Measurements from ENCODE around the gene ANO7. TPM values are rescaled to one million over a fixed set of nuclear protein-coding genes. Genes with fewer than 3 reads are reported as not detected.

Gene ANO7
- polyA plus RNA-seq, 1 of the 3 experiments (the other 2 are of a cell fraction): 0.81 TPM

GRCh38 chr2:241203218-241204009 lies 14.9 kb downstream of the ANO7 start:
- no peak for DNase-seq
- POLR2A ChIA-PET: no interaction called here
- H3K27ac ChIP-seq (ENCODE audit: low read depth in 2 of 2, low read length in 1 of 2): no peak overlapping the region
- H3K9ac ChIP-seq: no peak overlapping the region
- H2AFZ ChIP-seq (ENCODE audit: low read depth): no peak overlapping the region
- CTCF ChIA-PET: no interaction called here
- TF ChIP-seq, protein P1, sequence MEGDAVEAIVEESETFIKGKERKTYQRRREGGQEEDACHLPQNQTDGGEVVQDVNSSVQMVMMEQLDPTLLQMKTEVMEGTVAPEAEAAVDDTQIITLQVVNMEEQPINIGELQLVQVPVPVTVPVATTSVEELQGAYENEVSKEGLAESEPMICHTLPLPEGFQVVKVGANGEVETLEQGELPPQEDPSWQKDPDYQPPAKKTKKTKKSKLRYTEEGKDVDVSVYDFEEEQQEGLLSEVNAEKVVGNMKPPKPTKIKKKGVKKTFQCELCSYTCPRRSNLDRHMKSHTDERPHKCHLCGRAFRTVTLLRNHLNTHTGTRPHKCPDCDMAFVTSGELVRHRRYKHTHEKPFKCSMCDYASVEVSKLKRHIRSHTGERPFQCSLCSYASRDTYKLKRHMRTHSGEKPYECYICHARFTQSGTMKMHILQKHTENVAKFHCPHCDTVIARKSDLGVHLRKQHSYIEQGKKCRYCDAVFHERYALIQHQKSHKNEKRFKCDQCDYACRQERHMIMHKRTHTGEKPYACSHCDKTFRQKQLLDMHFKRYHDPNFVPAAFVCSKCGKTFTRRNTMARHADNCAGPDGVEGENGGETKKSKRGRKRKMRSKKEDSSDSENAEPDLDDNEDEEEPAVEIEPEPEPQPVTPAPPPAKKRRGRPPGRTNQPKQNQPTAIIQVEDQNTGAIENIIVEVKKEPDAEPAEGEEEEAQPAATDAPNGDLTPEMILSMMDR (IDR thresholded peaks at IDR 0.05): no peak
- TF ChIP-seq, protein P2, sequence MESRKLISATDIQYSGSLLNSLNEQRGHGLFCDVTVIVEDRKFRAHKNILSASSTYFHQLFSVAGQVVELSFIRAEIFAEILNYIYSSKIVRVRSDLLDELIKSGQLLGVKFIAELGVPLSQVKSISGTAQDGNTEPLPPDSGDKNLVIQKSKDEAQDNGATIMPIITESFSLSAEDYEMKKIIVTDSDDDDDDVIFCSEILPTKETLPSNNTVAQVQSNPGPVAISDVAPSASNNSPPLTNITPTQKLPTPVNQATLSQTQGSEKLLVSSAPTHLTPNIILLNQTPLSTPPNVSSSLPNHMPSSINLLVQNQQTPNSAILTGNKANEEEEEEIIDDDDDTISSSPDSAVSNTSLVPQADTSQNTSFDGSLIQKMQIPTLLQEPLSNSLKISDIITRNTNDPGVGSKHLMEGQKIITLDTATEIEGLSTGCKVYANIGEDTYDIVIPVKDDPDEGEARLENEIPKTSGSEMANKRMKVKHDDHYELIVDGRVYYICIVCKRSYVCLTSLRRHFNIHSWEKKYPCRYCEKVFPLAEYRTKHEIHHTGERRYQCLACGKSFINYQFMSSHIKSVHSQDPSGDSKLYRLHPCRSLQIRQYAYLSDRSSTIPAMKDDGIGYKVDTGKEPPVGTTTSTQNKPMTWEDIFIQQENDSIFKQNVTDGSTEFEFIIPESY (IDR thresholded peaks at IDR 0.05; ENCODE audit: borderline replicate concordance, low read depth): no peak
- no peak for TF ChIP-seq FOSL2 (IDR thresholded peaks at IDR 0.05; ENCODE audit: borderline replicate concordance, low read depth)
- no peak for TF ChIP-seq SIN3A (IDR thresholded peaks at IDR 0.05; ENCODE audit: borderline replicate concordance, low read depth, low read length)
- TF ChIP-seq TCF12 (IDR thresholded peaks at IDR 0.05): no peak
- TF ChIP-seq RCOR1 (IDR thresholded peaks at IDR 0.05; ENCODE audit: low read length): no peak
- TF ChIP-seq RFX5 (IDR thresholded peaks at IDR 0.05; ENCODE audit: low read length): no peak
- no peak for TF ChIP-seq FOXM1 (IDR thresholded peaks at IDR 0.05; ENCODE audit: low read depth)
- TF ChIP-seq EP300 (IDR thresholded peaks at IDR 0.05; ENCODE audit: borderline replicate concordance in 1 of 2, low read depth in 1 of 2, low read length in 1 of 2): no peak
- TF ChIP-seq TAF1 (IDR thresholded peaks at IDR 0.05; ENCODE audit: borderline replicate concordance, low read depth, low read length): no peak
- TF ChIP-seq MEF2A (IDR thresholded peaks at IDR 0.05; ENCODE audit: borderline replicate concordance, low read depth): no peak
- TF ChIP-seq EZH2phosphoT487 (IDR thresholded peaks at IDR 0.05; ENCODE audit: borderline replicate concordance, low read depth): no peak
- no peaks in the 10 kb centered on the region for H3K9me3 ChIP-seq
- H3K9me2 ChIP-seq: no peaks in the 10 kb centered on the region
- H3K4me1 ChIP-seq (ENCODE audit: control insufficient read depth in 1 of 2, insufficient read depth in 2 of 2, low read depth in 1 of 2, low read length in 1 of 2): peaks cover 0 to 10% of the 10 kb centered on the region in 2 experiments; a peak in 1 of 4 replicates
- WGBS (ENCODE audit: low lambda C conversion rate): 67% methylated on average over 7 of the region's 27 CpGs
- H3K79me2 ChIP-seq (ENCODE audit: insufficient read depth): no peaks in the 10 kb centered on the region
- no peaks in the 10 kb centered on the region for H3K27me3 ChIP-seq (ENCODE audit: insufficient read depth)
- H3K36me3 ChIP-seq (replicated peaks in 1 of 2; ENCODE audit: control insufficient read depth in 1 of 2, insufficient read depth in 2 of 2, low read length in 1 of 2): no peaks in the 10 kb centered on the region
- H3K4me3 ChIP-seq (ENCODE audit: low read depth in 2 of 2, low read length in 1 of 2): no peak overlapping the region
- H3F3A ChIP-seq (replicated peaks; ENCODE audit: insufficient read depth): no peaks in the 10 kb centered on the region
- H3K4me2 ChIP-seq: no peak overlapping the region
- H4K20me1 ChIP-seq (ENCODE audit: insufficient read depth): no peaks in the 10 kb centered on the region

DNA sequence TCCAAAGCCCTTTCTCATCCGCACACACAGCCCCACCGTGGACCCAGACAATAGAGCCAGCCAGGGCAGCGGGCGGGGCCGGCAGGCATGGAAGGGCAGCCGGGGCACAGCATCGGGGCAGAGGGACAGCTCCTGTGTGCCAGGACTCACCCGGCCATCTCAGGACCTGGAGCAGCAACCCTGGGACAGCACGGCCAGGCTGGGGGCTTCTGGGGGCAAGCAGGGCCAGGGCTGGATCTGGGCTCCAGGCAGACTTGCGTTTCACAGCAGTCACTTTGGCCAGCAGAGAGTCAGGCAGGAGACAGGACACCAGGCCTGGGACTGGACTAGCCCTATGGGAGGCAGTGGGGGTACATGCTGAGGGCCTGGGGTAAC lies 15.5 kb downstream of the ANO7 start:
- H3K4me2 ChIP-seq: no peak overlapping the region
- H3K4me1 ChIP-seq (ENCODE audit: control insufficient read depth in 1 of 2, insufficient read depth in 2 of 2, low read depth in 1 of 2, low read length in 1 of 2): peaks cover 0 to 10% of the 10 kb centered on the region in 2 experiments; a peak in 1 of 4 replicates
- H3F3A ChIP-seq (replicated peaks; ENCODE audit: insufficient read depth): no peaks in the 10 kb centered on the region
- no peak overlapping the region for H3K27ac ChIP-seq (ENCODE audit: low read depth in 2 of 2, low read length in 1 of 2)
- H3K9me2 ChIP-seq: no peaks in the 10 kb centered on the region
- H3K36me3 ChIP-seq (replicated peaks in 1 of 2; ENCODE audit: control insufficient read depth in 1 of 2, insufficient read depth in 2 of 2, low read length in 1 of 2): no peaks in the 10 kb centered on the region
- no peak overlapping the region for H3K9ac ChIP-seq
- no peaks in the 10 kb centered on the region for H3K9me3 ChIP-seq
- H3K27me3 ChIP-seq (ENCODE audit: insufficient read depth): no peaks in the 10 kb centered on the region
- ChIA-PET CTCF (no interaction called here), POLR2A (no interaction called here)
- no peaks in the 10 kb centered on the region for H3K79me2 ChIP-seq (ENCODE audit: insufficient read depth)
- no peaks in the 10 kb centered on the region for H4K20me1 ChIP-seq (ENCODE audit: insufficient read depth)
- no peak for DNase-seq
- H3K4me3 ChIP-seq (ENCODE audit: low read depth in 2 of 2, low read length in 1 of 2): no peak overlapping the region
- TF ChIP-seq IRF3 (IDR thresholded peaks at IDR 0.05; ENCODE audit: low read depth, low read length) (no peak), FOSL2 (IDR thresholded peaks at IDR 0.05; ENCODE audit: borderline replicate concordance, low read depth) (no peak), RCOR1 (IDR thresholded peaks at IDR 0.05; ENCODE audit: low read length) (no peak), GATA2 (CRISPR knock-in tag; IDR thresholded peaks at IDR 0.05) (no peak), TEAD4 (IDR thresholded peaks at IDR 0.05; ENCODE audit: borderline replicate concordance, insufficient read depth) (no peak), NRF1 (IDR thresholded peaks at IDR 0.05; ENCODE audit: low read depth, low read length) (no peak)
- H2AFZ ChIP-seq (ENCODE audit: low read depth): no peak overlapping the region
- 93% methylated on average over 7 of the region's 10 CpGs for WGBS (ENCODE audit: low lambda C conversion rate)

All from SK-N-SH (cell line).